GM23248 (cell line): ENCODE data around the gene XIRP2.

Experiments used
- EZH2 ChIP-seq: fragments of 200-600 bp; sonication (generic); IDR thresholded peaks from 2 replicates; pipeline ENCODE4 v1.6.1; 2018; ENCODE audit warnings: antibody characterized with exemption, mild to moderate bottlenecking; ENCODE audit not compliant: insufficient read depth, poor library complexity, severe bottlenecking
- EZH2phosphoT487 ChIP-seq: fragments of 200-600 bp; sonication (generic); IDR thresholded peaks from 2 replicates; pipeline ENCODE4 v1.6.1; 2018; ENCODE audit warnings: antibody characterized with exemption, moderate library complexity, mild to moderate bottlenecking, low read depth; ENCODE audit not compliant: insufficient read depth

- TF ChIP-seq EZH2 (no peak), EZH2phosphoT487 (no peak)
Observed at GRCh38 chr2:167049659-167050058, 161.4 kb downstream of the XIRP2 start.
